Brain microvascular endothelial cell (primary cell): ENCODE measurements around the gene SRRM5.
"Not testable (repeated sequence)": the region's sequence is repeated elsewhere in the genome, so short reads cannot be mapped to it uniquely, and the experiment has no call there.

Source experiments
- DNase-seq: peaks from one replicate; pipeline ENCODE4 v3.0.0-alpha.2; 2020
- H3K27ac ChIP-seq: fragments of 250-450 bp; sonication (Bioruptor Pico); 2 replicates; pipeline ENCODE4 v1.5.1; 2020; ENCODE audit warnings: mild to moderate bottlenecking, moderate library complexity
- H3K27me3 ChIP-seq: fragments of 250-450 bp; sonication (Bioruptor Pico); replicated peaks from 2 replicates; pipeline ENCODE4 v1.5.1; 2020; ENCODE audit warnings: mild to moderate bottlenecking
- H3K36me3 ChIP-seq: fragments of 250-450 bp; sonication (Bioruptor Pico); replicated peaks from 2 replicates; pipeline ENCODE4 v1.5.1; 2020; ENCODE audit warnings: mild to moderate bottlenecking
- H3K4me3 ChIP-seq: 2 replicates; pipeline ENCODE4 v1.5.1; 2011; ENCODE audit warnings: low read depth, mild to moderate bottlenecking, control low read depth, low read length, moderate library complexity
- CTCF ChIP-seq: IDR thresholded peaks from 2 replicates; pipeline ENCODE4 v1.5.1; 2011; ENCODE audit warnings: low read depth, mild to moderate bottlenecking, moderate library complexity, low read length, control low read depth, inconsistent platforms; ENCODE audit errors: missing control alignments
- in situ Hi-C: cut with HindIII; loops from 2 replicates; pipeline ENCODE4 v1.10.0; 2017; ENCODE audit warnings: low sequenced_read_pairs, low pct_ligation_motif_present

SRRM5 gene

GRCh38 chr19:43634872-43635560 is 23.1 kb downstream of the SRRM5 start:
- Histone ChIP-seq H3K4me3 (peak overlapping the region; percentile 35), H3K27me3 (peaks cover 7% of the 10 kb centered on the region), H3K36me3 (no peaks in the 10 kb centered on the region), H3K27ac (no peak overlapping the region)
- in situ Hi-C loops, result no loop called here
- no peak for TF ChIP-seq CTCF
- peak; percentile 3 for DNase-seq

DNA sequence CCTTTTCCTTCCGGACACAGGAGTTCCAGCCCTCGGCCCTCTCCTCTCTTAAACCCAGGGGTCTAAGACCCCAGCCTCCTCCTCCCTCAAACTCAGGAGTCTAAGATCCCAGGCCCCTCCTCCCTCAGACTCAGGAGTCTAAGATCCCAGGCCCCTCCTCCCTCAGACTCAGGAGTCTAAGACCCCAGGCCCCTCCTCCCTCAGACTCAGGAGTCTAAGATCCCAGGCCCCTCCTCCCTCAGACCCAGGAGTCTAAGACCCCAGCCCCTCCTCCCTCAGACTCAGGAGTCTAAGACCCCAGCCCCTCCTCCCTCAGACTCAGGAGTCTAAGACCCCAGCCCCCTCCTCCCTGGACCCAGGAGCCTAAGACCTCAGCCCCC is 23.7 kb downstream of the SRRM5 start:
- in situ Hi-C loops, H3K27me3 ChIP-seq: not testable (repeated sequence)

DNA sequence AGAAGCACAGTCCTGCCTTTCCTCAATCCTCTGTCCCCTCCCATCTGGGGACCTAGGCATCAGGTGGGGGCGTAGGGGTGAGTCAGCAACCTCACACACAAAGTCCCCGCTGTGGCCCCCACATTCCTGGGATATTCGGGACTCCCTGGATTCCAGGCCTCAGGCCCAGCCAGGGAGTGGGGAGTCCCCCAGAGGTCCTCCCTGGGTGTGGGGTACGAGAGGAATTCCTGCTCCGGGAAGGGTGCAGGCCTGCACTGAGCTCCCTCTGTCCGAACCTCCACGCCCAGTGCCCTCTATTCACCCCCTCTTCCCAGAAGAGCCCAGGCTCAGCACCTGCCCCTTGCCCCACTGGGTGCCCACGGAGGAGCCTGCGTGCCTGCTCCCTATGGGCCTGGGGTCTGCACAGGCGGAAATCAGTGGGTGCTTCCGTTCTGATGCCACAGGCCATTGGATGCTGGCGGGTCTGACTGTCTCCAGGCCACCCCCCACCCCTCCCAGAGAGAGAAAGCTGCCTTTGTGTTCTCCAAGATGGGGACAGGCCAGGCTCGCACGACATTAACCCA is 24.3 kb downstream of the SRRM5 start:
- TF ChIP-seq CTCF, result no peak
- Histone ChIP-seq H3K4me3 (no peak overlapping the region), H3K27ac (no peak overlapping the region), H3K36me3 (no peaks in the 10 kb centered on the region), H3K27me3 (peaks cover 7% of the 10 kb centered on the region)
- in situ Hi-C loops, result no loop called here
- DNase-seq, result no peak

More for the DNA sequence above, 23.7 kb downstream of the SRRM5 start:
- not testable (repeated sequence) for H3K4me3 ChIP-seq, H3K27ac ChIP-seq, H3K36me3 ChIP-seq, DNase-seq

DNA sequence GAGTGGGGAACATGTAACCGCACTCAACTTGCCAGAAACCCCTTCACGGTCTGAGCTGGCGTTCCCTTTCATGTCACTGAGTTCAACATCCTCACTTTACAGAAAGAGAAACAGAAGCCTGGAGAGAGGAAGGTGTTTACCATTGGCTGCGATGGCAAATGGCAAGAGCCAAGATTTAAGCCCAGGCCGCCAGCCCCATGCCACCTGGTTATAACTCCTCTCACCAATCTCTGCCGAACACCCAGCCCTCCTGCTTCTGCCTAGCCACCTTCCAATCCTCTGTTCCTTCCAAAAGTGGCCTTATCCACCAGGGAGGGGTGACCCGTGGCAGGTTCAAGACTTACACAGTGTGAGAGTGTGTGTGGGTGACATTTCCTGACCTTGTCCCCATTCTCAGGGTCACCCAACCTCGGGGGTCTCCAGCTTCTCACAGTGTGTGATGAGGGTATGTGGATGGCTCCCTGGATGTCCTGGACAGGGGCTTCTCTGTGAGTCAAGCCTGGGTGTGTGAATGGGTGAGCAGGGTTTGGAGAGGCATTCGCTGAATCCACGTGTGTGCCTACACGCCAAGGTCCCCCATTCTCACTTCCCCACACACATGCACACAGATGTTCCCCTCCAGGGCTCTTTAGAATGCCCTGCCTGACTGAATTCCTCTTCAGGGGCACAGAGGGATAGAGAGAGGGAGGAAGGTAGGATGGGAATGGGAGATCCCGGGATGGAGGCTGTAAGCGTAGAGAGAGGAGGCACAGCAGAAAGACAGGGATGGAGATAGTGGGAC is 26.5 kb downstream of the SRRM5 start:
- Histone ChIP-seq H3K36me3 (no peaks in the 10 kb centered on the region), H3K27me3 (peaks cover 7% of the 10 kb centered on the region), H3K4me3 (no peak overlapping the region), H3K27ac (no peak overlapping the region)
- no peak for DNase-seq
- in situ Hi-C loops, result no loop called here
- TF ChIP-seq CTCF, result no peak

GRCh38 chr19:43638995-43639518 is 27.2 kb downstream of the SRRM5 start:
- peaks cover 7% of the 10 kb centered on the region for H3K27me3 ChIP-seq
- H3K36me3 ChIP-seq, result no peaks in the 10 kb centered on the region
- no peak for DNase-seq
- no peak overlapping the region for H3K27ac ChIP-seq
- TF ChIP-seq CTCF, result no peak
- H3K4me3 ChIP-seq, result peak overlapping the region; percentile 24
- in situ Hi-C loops, result no loop called here

- Histone ChIP-seq H3K27ac (no peak within 1 kb of the TSS), H3K27me3 (peaks cover 7% of the 10 kb centered on the region), H3K4me3 (peak within 1 kb of the TSS; percentile 49), H3K36me3 (no peaks in the 10 kb centered on the region)
- in situ Hi-C loops, result no loop called here
- no peak for TF ChIP-seq CTCF
- no peak for DNase-seq
Measured at GRCh38 chr19:43639519-43640423, 27.9 kb downstream of the SRRM5 start, which contains the start of gene CADM4. CADM4 (minus strand) TSS chr19:43639850; CDS start chr19:43639790, 60 bp downstream.
